Measurements from ENCODE around the gene CAPN7.
"Not testable (repeated sequence)": the region's sequence is repeated elsewhere in the genome, so short reads cannot be mapped to it uniquely, and the experiment has no call there.

CAPN7 gene

DNA sequence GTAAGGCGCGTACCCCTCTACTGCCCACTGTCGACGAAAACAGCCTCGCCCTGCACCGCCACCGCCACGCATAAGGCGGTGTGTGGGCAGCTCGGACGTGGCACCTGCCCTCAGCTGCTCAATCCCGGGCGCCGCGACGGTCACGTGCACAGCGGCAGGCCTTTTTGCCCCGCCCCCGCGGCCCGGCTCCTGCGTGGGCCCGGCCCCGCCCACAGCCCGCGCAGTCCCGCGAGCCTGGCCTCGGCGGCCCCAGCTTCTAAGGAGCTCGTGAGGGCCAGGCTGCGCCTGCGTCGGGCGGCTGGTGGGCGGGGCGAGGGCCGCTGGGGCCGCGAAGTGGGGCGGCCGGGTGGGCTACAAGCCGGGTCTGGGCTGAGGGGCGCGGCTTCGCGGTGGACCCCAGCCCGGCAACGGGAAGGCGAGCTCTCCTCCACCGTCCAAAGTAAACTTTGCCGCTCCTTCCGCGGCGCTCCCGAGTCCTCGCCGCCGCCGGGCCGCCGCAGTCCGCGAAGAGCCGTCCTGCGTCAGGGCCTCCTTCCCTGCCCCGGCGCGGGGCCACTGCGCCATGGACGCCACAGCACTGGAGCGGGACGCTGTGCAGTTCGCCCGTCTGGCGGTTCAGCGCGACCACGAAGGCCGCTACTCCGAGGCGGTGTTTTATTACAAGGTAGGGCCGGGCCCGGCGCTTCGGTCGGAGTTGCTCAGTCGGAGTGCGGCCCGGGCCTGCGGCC is at the start of gene CAPN7:
CAPN7 (plus strand) TSS at position 313 of the 728 bp plus-strand sequence; CDS start at position 563, 250 bp downstream.
- DNase-seq (ENCODE audit: low read depth): peak; percentile 92

DNA sequence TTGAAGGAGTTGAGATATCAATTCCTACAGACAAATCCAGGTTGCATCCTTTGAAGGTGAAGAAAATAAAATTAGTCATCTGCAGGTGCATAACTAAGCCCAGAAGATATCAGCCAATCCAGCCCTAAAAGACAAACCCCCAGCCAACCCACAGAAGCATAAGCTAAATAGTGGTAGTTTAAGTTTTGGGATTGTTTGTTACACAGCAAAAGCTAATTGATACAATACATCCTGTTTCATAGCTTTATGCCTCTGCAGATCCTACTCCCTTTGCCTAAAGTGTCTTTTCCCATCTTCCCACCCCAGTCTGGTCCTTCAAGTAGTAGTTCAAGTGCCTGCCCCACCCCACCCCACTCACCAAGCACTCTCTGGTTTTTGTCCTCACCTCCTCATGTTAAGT is 48.6 kb upstream of the CAPN7 start:
- DNase-seq (ENCODE audit: low read depth): no peak

GRCh38 chr3:15159501-15160136 is 46.4 kb upstream of the CAPN7 start:
- DNase-seq (ENCODE audit: low read depth): no peak

GRCh38 chr3:15160662-15161061 is 45.4 kb upstream of the CAPN7 start:
- DNase-seq (ENCODE audit: low read depth): no peak

GRCh38 chr3:15161133-15161532 is 44.9 kb upstream of the CAPN7 start:
- DNase-seq (ENCODE audit: low read depth): no peak

DNA sequence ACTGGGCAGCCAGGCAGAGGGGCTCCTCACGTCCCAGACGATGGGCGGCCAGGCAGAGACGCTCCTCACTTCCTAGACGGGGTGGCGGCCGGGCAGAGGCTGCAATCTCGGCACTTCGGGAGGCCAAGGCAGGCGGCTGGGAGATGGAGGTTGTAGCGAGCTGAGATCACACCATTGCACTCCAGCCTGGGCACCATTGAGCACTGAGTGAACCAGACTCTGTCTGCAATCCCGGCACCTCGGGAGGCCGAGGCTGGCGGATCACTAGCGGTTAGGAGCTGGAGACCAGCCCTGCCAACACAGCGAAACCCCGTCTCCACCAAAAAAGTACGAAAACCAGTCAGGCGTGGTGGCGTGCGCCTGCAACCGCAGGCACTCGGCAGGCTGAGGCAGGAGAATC is 42.4 kb upstream of the CAPN7 start:
- not testable (repeated sequence) for DNase-seq (ENCODE audit: low read depth)

GRCh38 chr3:15164340-15164739 is 41.7 kb upstream of the CAPN7 start:
- DNase-seq (ENCODE audit: low read depth): no peak

DNA sequence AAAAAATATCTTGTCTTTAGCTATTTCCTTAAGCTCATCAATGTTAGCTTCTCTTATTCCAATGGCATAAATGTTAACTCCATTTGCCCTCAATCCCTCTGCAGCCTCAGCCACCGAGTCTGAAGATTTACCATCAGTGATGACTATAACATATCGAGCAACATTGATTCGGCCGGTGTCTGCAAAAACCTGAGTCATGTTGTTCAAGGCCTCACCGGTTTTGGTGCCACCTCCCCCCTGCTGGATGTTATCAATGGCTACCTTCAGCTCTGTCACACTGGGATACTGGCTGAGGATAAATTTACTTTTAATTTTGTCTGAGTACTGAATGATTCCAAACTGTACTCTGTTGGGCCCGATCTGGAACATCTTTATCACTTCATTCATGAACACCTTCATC is 41.0 kb upstream of the CAPN7 start:
- DNase-seq (ENCODE audit: low read depth): no peak

GRCh38 chr3:15166391-15166790 is 39.7 kb upstream of the CAPN7 start:
- not testable (repeated sequence) for DNase-seq (ENCODE audit: low read depth)

DNA sequence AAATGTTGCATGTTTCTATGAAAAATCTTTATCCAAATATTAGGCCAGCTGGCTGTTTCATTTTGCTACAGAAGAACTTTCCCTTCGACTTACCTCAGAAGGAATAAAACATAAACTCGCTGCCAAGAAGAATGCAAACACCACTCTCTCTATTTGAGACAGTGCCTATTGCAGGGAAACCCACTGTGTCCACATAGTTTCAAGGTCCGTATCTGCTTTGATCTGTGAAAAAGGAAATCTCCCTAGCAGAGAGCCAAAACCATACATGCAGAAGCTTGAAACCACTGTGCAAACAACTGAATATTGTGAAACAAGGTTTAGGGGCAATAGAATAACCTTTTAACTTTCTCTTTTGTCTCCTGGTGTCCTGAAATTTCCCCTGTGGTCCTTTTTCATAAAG is 35.0 kb upstream of the CAPN7 start:
- DNase-seq (ENCODE audit: low read depth): no peak

GRCh38 chr3:15172806-15173205 is 33.2 kb upstream of the CAPN7 start:
- no peak for DNase-seq (ENCODE audit: low read depth)

DNA sequence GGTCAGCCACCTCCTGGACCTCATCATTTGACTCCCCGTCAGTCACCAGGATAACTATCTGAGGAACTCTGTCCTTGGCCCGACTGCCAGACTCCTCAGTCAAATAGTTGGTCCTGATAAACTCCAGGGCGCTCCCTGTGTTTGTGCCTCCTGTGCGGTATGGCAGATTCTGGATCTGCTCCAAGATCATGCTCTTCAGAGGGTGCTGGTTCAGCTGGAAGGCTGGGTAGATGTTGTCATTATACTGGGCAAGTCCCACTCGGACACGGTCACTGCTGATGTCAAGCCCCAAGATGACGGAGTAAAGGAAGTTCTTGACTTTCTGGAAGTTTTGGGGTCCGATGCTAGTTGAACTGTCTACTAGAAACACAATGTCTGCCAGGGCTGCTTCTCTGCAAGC is 31.1 kb upstream of the CAPN7 start:
- no peak for DNase-seq (ENCODE audit: low read depth)

DNA sequence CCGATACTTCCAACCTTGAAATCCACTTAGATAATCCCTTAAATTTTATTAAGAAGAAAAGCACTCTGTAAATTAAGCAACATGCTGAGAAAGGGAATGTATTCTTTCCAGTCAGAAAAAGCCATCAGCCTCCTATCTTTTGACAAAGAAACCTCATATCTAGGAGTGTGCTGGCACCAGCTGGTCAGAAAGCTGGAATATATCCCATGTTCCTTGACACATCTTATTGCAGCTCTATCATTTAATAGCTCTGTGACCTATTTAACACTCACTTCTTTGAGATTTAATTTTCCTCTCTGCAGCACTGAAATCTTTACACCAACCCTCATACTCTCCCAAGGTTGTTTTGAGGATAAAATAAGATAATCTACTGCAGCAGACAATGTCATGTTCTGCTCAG is 30.4 kb upstream of the CAPN7 start:
- DNase-seq (ENCODE audit: low read depth): no peak

- DNase-seq (ENCODE audit: low read depth): no peak
These were observed 25.9 kb upstream of the CAPN7 start for GRCh38 chr3:15180042-15180611.

DNA sequence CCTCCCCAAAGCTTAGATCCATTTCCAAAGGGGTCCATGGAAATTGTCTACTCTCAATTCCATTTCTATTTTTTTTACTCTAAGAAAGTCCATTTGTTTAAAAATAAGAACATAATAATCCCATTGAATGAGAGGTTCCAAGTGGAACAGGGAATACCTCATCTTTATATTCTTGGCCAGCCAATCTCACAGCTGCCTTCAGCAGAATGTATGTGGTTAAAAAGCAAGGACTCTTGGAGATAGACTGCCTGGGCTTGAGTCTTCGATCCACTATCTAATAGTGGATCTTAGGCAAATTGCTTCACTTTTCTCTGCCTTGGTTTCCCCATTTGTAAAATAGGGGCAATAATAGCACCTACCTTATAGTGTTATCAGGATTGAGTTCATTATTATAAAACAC is 24.5 kb upstream of the CAPN7 start:
- DNase-seq (ENCODE audit: low read depth): no peak

- no peak for DNase-seq (ENCODE audit: low read depth)
These were observed 24.1 kb upstream of the CAPN7 start for GRCh38 chr3:15181963-15182362.

DNA sequence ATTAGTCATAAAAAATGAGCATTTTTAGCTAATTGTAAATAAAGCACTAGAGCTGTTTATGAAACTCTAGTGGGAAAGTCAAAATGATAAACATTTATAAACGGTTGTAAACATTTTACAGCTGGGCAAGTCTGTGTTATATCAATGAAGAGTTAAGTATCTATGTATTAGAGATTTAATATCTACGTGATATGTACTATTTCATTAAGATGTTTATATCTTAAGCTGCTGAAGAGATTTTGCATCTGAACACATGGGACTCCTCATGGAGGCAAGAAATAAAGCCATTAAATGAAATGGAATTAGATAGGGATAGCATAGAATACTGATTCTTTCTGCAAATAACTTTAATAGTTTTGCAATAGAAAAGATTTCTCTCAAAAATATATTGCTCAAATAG is 23.0 kb upstream of the CAPN7 start:
- no peak for DNase-seq (ENCODE audit: low read depth)

DNA sequence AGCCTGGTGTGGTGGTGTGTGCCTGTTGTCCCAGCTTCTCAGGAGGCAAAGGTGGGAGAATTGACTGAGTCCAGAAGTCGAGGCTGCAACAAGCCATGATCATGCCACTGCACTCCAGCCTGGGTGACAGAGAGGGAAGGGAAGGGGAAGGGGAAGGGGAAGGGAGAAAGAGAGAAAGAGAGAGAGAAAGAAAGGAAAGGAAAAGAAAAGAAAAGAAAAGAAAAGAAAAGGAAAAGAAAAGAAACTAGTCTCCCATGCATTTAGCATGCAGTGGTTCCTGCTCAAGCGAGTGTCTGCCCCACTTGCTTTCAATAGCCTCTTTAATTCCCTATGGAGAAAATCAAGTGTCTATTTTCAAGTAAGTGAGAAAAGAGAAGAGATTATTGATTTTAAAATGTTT is 20.6 kb upstream of the CAPN7 start:
- DNase-seq (ENCODE audit: low read depth): no peak

GRCh38 chr3:15186101-15186476 is 20.0 kb upstream of the CAPN7 start:
- DNase-seq (ENCODE audit: low read depth): no peak

DNA sequence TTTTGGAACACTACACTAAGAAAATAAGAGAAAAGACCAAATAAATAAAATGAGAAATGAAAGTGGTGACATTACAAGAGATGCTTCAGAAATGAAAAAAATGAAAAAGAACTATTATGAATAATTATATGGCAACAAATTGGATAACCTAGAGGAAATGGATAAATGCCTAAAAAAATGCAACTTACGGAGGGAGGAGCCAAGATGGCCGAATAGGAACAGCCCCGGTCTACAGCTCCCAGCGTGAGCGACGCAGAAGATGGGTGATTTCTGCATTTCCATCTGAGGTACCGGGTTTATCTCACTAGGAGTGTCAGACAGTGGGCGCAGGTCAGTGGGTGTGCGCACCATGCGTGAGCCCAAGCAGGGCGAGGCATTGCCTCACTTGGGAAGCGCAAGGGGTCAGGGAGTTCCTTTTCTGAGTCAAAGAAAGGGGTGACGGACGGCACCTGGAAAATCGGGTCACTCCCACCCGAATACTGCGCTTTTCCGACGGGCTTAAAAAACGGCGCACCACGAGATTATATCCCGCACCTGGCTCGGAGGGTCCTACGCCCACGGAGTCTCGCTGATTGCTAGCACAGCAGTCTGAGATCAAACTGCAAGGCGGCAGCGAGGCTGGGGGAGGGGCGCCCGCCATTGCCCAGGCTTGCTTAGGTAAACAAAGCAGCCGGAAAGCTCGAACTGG is 19.4 kb upstream of the CAPN7 start:
- not testable (repeated sequence) for DNase-seq (ENCODE audit: low read depth)

GRCh38 chr3:15197340-15198029 is 8.6 kb upstream of the CAPN7 start:
- no peak for DNase-seq (ENCODE audit: low read depth)

- no peak for DNase-seq (ENCODE audit: low read depth)
These were observed 7.4 kb upstream of the CAPN7 start for GRCh38 chr3:15198686-15199085.
